Stimulated activated CD8-positive, alpha-beta memory T cell treated with anti-CD3 and anti-CD28 coated beads, Interleukin-7, amount 100 ng/mL, for 24 hours (primary cell): Measurements from ENCODE around the gene AFM.

Source experiments
- DNase-seq: peaks from one replicate; pipeline ENCODE4 v3.0.0-alpha.2; 2020; ENCODE audit warnings: low read depth

Gene AFM

GRCh38 chr4:73481358-73481757, at the start of gene AFM:
TSS of gene AFM (plus strand) at chr4:73481745. CDS start at chr4:73481776, 31 bp downstream.
- no peak for DNase-seq

DNA sequence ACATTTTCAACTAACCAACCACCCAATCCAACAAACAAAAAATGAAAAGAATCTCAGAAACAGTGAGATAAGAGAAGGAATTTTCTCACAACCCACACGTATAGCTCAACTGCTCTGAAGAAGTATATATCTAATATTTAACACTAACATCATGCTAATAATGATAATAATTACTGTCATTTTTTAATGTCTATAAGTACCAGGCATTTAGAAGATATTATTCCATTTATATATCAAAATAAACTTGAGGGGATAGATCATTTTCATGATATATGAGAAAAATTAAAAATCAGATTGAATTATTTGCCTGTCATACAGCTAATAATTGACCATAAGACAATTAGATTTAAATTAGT, 49.8 kb upstream of the AFM start:
- DNase-seq: no peak

DNA sequence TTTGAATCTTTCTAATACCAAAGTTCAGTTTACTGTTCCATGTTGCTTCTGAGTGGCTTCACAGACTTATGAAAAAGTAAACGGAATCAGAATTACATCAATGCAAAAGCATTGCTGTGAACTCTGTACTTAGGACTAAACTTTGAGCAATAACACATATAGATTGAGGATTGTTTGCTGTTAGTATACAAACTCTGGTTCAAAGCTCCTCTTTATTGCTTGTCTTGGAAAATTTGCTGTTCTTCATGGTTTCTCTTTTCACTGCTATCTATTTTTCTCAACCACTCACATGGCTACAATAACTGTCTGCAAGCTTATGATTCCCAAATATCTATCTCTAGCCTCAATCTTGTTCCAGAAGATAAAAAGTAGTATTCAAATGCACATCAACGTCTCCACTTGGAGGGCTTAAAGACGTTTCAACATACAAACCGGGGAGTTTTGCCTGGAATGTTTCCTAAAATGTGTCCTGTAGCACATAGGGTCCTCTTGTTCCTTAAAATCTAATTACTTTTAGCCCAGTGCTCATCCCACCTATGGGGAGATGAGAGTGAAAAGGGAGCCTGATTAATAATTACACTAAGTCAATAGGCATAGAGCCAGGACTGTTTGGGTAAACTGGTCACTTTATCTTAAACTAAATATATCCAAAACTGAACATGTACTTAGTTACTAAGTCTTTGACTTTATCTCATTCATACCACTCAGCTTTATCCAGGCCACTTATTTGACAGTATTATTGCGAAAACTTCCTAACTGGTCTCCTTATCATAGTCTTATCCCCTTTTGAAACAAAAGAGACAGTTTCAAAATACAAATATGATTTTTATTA, 49.2 kb upstream of the AFM start:
- DNase-seq: no peak

DNA sequence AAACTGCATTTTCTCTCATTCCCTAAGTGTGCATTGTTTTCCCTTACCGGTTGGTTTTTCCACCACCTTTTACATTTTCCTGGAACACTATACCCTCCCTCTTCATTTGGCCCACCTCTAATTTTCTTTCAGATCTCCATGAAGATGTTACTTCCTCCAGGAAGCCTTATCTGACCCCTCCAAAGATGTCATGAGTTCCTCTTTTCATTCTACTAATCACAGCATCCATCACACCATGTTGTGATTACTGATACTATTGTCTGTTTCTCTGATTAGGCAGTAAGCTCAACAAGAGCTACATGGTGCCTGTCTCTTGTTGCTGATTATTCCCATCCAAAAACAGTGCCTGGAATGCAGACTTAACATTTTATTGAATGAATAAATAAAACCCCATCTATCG, 48.4 kb upstream of the AFM start:
- no peak for DNase-seq

DNA sequence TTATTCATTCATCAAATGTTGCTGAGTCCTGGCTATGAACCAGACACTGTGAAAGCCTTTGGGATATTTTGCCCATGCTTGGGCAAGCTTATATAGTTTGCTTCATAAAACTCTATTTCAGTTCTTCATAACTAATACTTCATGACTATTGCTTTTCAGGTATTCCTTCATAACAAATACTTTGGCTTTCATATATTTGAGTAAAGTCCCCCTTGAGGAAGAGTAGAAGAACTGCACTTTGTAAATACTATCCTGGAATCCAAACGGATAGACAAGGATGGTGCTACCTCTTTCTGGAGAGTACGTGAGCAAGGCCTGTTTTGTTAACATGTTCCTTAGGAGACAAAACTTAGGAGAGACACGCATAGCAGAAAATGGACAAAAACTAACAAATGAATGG, 47.2 kb upstream of the AFM start:
- no peak for DNase-seq

DNA sequence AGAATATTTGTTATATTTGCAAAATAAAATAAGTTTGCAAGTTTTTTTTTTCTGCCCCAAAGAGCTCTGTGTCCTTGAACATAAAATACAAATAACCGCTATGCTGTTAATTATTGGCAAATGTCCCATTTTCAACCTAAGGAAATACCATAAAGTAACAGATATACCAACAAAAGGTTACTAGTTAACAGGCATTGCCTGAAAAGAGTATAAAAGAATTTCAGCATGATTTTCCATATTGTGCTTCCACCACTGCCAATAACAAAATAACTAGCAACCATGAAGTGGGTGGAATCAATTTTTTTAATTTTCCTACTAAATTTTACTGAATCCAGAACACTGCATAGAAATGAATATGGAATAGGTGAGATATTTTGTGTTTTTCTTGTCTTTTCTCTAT, 45.6 kb upstream of the AFM start, which contains the start of gene AFP:
TSS of gene AFP (plus strand) at position 238 of the 400 bp plus-strand sequence. CDS start at position 280, 42 bp downstream.
- DNase-seq: no peak

GRCh38 chr4:73436674-73437557, 44.6 kb upstream of the AFM start:
- DNase-seq: no peak

GRCh38 chr4:73437558-73437956, 44.0 kb upstream of the AFM start:
- DNase-seq: no peak

- no peak for DNase-seq
Observed at GRCh38 chr4:73438048-73438447, 43.5 kb upstream of the AFM start.

DNA sequence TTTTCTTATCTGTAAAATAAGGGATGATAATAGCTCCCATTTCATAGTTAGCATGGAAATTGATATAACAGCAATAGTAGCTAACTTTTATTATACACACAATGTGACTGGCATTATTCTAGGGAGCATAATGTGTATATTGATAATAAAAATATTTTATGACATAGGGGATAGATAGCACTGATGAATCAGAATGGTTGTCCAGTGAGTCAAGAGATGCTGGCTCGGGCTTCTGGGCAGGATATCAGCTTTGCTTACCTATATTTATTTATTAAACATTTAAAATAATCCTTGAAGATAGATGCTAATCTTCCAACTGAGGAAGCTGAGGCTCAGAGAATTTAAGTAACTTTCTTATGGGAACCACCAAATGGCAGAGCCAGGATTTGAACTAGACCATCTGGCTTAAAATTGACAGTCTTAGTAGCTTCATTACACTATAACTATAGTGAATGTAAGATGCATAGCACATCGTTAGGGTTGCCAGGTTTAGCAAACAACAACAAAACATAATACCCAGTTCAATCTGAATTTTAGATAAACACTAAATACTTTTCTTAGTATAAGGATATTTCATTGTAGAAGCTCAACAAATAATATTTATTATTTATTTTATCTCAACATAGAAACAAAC, 42.8 kb upstream of the AFM start:
- DNase-seq: no peak

DNA sequence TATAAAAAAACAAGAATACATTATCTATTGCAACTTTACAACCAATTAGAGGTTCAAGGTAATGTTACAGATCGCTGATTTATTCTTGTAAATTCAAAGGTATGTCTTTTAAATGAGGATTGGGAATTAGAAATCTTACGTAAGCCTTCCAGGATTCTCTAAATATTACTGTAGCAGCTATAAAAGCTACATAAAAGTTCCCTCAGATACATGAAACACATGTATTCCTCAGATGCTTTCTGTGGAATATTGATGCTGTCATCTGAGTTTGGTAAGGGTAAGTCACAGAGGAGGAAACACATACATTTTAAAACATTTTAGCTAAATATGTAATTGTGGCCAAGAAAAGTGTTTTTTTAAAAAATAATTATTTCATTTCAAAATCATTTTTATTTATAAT, 42.1 kb upstream of the AFM start:
- no peak for DNase-seq

GRCh38 chr4:73439991-73440390, 41.6 kb upstream of the AFM start:
- DNase-seq: no peak

- DNase-seq: no peak
Observed at GRCh38 chr4:73440653-73441052, 40.9 kb upstream of the AFM start.

DNA sequence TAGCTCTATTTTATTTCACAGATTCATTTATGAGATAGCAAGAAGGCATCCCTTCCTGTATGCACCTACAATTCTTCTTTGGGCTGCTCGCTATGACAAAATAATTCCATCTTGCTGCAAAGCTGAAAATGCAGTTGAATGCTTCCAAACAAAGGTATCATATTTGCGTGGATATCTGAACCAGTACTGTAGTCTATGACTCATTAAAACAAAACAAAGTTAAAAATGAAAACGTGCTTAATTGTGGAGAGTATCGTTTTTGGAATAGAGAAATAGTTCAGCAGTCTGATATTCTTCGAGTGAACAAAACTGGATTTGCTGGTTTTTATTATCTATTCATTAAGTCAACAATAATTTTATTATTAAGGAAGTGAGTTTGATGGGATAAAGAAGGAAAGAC, 39.3 kb upstream of the AFM start:
- DNase-seq: no peak

GRCh38 chr4:73443224-73443623, 38.3 kb upstream of the AFM start:
- no peak for DNase-seq

DNA sequence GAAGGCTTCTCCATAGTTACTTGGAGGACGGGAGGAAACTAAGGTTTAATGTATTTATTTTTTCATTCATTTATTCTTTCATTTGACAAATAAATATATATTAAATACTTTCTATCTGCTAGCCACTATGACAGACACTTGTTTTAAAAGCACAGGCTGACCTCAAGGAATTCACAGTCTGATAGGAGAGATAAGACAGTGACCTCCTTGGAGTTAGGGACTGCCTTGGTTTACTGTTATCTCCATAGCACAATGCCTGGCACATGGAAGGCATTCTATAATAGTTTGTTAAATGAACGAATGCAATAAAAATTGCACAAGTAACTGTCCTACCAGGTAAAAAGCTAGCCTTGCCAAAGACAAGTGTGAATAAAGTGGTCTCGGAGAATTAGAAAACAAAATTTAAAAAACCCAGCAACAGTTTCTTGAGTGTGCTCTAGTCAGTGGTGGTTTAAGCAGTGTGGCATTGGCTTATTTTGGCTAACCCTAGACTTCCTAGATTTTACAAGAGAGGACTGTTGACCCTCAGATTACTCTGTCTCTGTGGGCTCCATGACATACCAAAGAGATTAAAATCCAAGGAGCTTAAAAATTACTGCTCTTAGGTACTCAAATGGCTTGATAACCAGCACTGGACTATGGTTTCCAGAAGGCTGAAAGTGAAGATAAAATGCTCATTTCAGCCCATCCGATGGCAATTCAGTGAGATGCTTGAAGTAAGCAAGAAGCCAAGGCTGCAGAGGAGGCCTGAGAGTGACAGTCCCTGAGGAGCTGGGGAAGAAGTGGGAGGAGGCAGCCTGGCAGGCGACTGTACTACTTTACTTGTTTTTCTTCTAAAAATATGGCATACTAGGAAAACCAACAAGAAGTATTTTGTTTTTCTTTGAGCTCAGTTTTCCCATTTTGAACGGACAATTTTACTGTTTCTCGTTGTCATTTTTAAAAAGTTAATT, 35.9 kb upstream of the AFM start:
- DNase-seq: no peak

DNA sequence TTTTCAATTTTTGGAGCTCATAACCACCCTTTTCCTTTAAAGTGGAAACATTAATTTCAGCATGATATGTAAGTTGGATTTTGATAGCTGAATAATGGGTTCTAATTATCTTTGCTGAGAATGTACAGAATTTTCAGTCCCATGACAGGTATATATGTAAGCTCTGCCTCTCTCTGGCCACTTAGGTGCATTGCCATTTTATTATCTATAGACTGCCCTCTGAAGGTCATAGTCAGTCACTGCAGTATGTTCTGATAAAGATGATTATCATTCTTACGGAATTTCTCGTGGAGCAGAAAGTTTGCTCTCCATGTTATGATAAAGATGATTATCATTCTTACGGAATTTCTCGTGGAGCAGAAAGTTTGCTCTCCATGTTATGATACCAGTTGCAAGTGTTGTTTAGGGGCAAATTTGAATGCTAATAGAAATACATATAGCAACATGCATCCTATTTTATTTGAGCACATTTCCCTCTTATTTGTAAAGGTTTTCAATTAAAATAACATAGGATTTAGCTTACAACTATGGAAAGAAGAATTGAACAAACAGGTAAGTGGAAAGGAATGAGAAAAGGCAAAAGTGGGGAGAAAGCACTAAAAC, 35.1 kb upstream of the AFM start:
- no peak for DNase-seq

GRCh38 chr4:73447671-73448070, 33.9 kb upstream of the AFM start:
- DNase-seq: no peak

GRCh38 chr4:73448448-73449203, 32.9 kb upstream of the AFM start:
- no peak for DNase-seq

DNA sequence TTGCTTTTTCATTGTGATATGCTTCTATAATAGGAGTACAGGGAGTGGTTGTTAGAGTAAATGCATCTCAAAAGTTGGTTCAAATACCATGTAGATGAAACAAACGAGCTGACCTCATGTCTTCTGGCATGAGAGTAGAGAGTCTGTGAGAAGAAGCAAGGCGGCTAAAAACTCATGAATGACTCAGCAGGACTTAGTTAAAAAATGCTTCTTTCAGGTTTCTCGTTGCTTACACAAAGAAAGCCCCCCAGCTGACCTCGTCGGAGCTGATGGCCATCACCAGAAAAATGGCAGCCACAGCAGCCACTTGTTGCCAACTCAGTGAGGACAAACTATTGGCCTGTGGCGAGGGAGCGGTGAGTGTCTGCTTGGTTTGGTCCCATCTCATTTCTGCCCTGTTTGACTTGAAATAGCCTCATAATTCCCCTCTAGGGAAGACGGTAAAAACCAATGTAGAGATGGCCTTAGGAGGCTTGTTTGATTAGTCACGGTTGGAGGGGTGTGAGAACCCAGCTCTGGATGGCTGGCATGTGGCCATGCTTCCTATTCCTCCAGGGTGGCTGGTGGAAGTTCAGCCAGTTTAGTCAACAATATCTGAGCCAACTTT, 31.0 kb upstream of the AFM start:
- no peak for DNase-seq
